Pericardium fibroblast (primary cell): Measurements from ENCODE around the gene SLC44A1. TPM values are rescaled to one million over a fixed set of nuclear protein-coding genes. Genes with fewer than 3 reads are reported as not detected.

ENCODE experiments used
- total RNA-seq: library from RNA; depleted of rRNA; stranded (reverse); fragments of >200 nt; gene quantifications from 2 replicates; pipeline ENCODE4 v1.2.3, GENCODE V29; 2015

The SLC44A1 gene
- 64.2 and 99.0 TPM in 2 replicates for total RNA-seq

GRCh38 chr9:105244003-105244733 is at the start of gene SLC44A1:
Gene SLC44A1, plus strand, starts transcription at chr9:105244651. Its CDS starts 218 bp downstream, at chr9:105244869.

GRCh38 chr9:105447814-105448812 is 203.7 kb downstream of the SLC44A1 start, which contains the start of gene FSD1L:
Gene FSD1L, plus strand, starts transcription at chr9:105448034. Its CDS starts 187 bp downstream, at chr9:105448221.

Other genes starting within 250 kb of the SLC44A1 start
- gene FSD1L, start 203.4 kb downstream of the SLC44A1 start, total RNA-seq: 0.43 and 2.7 TPM in 2 replicates